PC-3 (cell line): ENCODE results near the gene GCLC.

Experiments
- EZH2phosphoT487 ChIP-seq: fragments of 300-600 bp; sonication (generic); IDR thresholded peaks from 2 replicates; pipeline ENCODE4 v1.6.1; 2018; ENCODE audit warnings: mild to moderate bottlenecking, antibody characterized with exemption, low read length, borderline replicate concordance
- TF ChIP-seq, protein P1 (sequence below): fragments of 300-600 bp; sonication (generic); conservative IDR thresholded peaks from 2 replicates; pipeline ENCODE4 v1.5.1; 2017; ENCODE audit warnings: antibody characterized with exemption, low read depth, mild to moderate bottlenecking, low read length

GRCh38 chr6:53566755-53567154 lies 21.9 kb upstream of the GCLC start:
- TF ChIP-seq, protein P1, sequence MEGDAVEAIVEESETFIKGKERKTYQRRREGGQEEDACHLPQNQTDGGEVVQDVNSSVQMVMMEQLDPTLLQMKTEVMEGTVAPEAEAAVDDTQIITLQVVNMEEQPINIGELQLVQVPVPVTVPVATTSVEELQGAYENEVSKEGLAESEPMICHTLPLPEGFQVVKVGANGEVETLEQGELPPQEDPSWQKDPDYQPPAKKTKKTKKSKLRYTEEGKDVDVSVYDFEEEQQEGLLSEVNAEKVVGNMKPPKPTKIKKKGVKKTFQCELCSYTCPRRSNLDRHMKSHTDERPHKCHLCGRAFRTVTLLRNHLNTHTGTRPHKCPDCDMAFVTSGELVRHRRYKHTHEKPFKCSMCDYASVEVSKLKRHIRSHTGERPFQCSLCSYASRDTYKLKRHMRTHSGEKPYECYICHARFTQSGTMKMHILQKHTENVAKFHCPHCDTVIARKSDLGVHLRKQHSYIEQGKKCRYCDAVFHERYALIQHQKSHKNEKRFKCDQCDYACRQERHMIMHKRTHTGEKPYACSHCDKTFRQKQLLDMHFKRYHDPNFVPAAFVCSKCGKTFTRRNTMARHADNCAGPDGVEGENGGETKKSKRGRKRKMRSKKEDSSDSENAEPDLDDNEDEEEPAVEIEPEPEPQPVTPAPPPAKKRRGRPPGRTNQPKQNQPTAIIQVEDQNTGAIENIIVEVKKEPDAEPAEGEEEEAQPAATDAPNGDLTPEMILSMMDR: no peak
- TF ChIP-seq EZH2phosphoT487: no peak
